ENCODE results near the gene DGKB.

GRCh38 chr7:14805105-14805719 lies 97.3 kb downstream of the DGKB start:
- TF ChIP-seq CTCF (IDR thresholded peaks at IDR 0.05 in 4 of 5, conservative IDR thresholded peaks at IDR 0.05 in 1 of 5) (no peak), POLR2A (IDR thresholded peaks at IDR 0.05) (no peak)
